PFSK-1 (cell line): Measurements from ENCODE around the gene MCM10.

ENCODE experiments used
- POLR2AphosphoS5 ChIP-seq: IDR thresholded peaks from 2 replicates; pipeline ENCODE4 v1.6.1; 2012; ENCODE audit warnings: low read depth, mild to moderate bottlenecking, control low read depth, low read length, moderate library complexity
- REST ChIP-seq, 2 experiments: IDR thresholded peaks; 2 replicates each; pipeline versions ENCODE4 v1.6.1 to v1.8.0; 2011 to 2012; ENCODE audit warnings: low read depth in 2 of 2, low read length in 2 of 2, control low read depth in 1 of 2, inconsistent platforms in 1 of 2, mild to moderate bottlenecking in 1 of 2, moderate library complexity in 1 of 2; ENCODE audit not compliant: insufficient read depth in 1 of 2
- SIN3A ChIP-seq: IDR thresholded peaks from 2 replicates; pipeline ENCODE4 v1.6.1; 2012; ENCODE audit warnings: mild to moderate bottlenecking, low read length, moderate library complexity, borderline replicate concordance; ENCODE audit not compliant: insufficient read depth
- TAF1 ChIP-seq: IDR thresholded peaks from 2 replicates; pipeline ENCODE4 v1.6.1; 2012; ENCODE audit warnings: low read length, control low read depth, borderline replicate concordance; ENCODE audit not compliant: insufficient read depth

GRCh38 chr10:13146379-13146778, 15.0 kb upstream of the MCM10 start:
- no peak for TF ChIP-seq REST (IDR thresholded peaks at IDR 0.05; ENCODE audit: insufficient read depth in 1 of 2, low read depth in 2 of 2, low read length in 2 of 2)
- no peak for TF ChIP-seq POLR2AphosphoS5
- no peak for TF ChIP-seq TAF1
- TF ChIP-seq SIN3A, result no peak
